Uterus (tissue), 2 donors: ENCODE results near the gene CPT1C.

Source experiments
- CTCF ChIP-seq, 4 experiments: fragments of 200-600 bp in 2 of 4; fragments of 450-650 bp in 2 of 4; sonication (generic) in 2 of 4; IDR thresholded peaks; one replicate each; pipeline ENCODE4 v1.5.1; 2016 to 2019; ENCODE audit warnings: antibody characterized with exemption in 4 of 4, mild to moderate bottlenecking in 2 of 4, moderate library complexity in 1 of 4
- POLR2A ChIP-seq, 2 donors: fragments of 450-650 bp; IDR thresholded peaks; one replicate each; pipeline ENCODE4 v1.6.1; 2016; ENCODE audit warnings: antibody characterized with exemption in 2 of 2, mild to moderate bottlenecking in 1 of 2, moderate library complexity in 1 of 2

DNA sequence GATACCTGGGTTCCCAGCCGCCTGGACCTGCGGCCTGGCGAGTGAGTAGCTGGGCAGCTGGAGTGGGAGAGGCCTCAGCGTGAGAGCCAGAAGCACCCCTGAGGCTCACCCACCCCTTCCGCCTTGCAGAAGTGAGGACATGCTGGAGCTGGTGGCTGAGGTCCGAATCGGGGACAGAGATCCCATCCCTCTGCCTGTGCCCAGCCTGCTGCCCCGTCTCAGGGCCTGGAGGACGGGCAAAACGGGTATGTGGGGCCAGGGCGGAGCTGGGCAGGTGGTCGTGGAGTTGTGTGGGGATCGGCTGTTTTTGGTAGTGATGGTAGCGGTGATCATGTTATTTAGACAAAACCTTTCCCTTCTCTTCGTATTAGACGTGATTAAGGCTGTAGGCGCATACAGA lies 44.3 kb upstream of the CPT1C start:
- TF ChIP-seq POLR2A (IDR thresholded peaks at IDR 0.05), result no peak
- no peak for TF ChIP-seq CTCF (IDR thresholded peaks at IDR 0.05)
